A549 (cell line): Measurements from ENCODE around the gene GTPBP2.

ENCODE experiments used
- CTCF ChIP-seq: fragments of >200 bp; sonication (Bioruptor Twin); formaldehyde crosslinking; IDR thresholded peaks from 3 replicates; pipeline ENCODE4 v1.5.1; 2016
- EP300 ChIP-seq, 2 experiments: fragments of >200 bp; sonication (Bioruptor Twin); formaldehyde crosslinking; IDR thresholded peaks; 2 replicates in 1 of 2; 3 replicates in 1 of 2; pipeline ENCODE4 v1.6.1; 2016 to 2017
- SMC3 ChIP-seq: fragments of >200 bp; sonication (Bioruptor Twin); formaldehyde crosslinking; IDR thresholded peaks from 3 replicates; pipeline ENCODE4 v1.6.1; 2018; ENCODE audit warnings: inconsistent platforms

DNA sequence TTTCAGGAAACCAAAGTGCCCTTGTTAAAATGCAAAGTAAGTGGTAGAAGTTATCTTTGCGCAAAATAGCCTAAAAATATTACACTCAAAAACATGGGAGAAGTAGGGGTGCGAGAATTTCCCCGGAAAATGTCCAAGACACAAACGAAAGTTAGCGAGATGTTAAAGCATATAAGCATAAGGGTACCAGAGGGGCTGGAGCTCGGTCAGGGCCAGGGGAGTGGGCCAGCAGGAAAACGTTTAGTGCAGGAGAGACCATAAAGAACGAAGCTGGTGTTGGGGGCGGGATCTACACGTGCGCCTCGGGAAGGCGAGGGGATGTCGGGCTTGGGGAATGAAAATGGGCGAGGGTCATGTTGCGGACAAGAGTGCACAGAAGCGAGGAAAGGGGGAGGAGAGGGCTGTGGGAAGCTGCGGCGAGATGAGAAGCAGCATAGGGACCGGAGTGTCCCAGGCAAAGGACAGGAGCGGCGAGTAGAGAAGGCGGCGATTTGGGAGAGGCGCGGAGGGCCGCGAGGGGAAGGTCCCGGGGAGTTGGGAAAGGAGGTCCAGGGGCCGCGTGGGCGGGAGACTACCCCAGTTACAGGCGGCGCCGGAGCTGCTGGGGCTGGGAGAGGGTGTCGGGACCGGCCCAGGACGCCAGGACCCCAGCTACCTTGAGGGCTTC, 53.8 kb downstream of the GTPBP2 start:
- TF ChIP-seq EP300 (IDR thresholded peaks at IDR 0.05) (no peak), SMC3 (no peak), CTCF (no peak)
